ENCODE data around the gene CABP2. TPM values are rescaled to one million over a fixed set of nuclear protein-coding genes. Genes with fewer than 3 reads are reported as not detected.

Gene CABP2
- total RNA-seq, 1 experiment from 2014 or later: not detected

DNA sequence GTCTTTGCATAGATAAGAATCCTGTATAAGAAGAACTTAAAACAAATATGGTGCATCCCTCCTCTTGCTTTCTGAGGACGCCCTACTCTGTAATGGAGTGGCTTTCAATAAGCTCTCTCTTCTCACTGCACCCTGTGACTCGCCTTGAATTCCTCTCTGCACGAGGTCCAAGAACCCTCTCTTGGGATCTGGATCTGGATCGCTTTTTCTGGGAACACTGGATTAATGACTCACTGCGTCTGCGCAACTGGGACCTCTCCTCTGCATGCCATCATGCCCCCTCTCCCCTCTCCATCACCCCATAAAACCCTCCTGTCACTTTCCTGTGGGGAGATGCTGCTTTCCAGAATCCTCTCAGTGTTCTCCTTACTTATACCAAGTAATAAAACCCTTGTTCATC lies 15.1 kb upstream of the CABP2 start:
- no peak overlapping the region for H2BK5ac ChIP-seq (ENCODE audit: insufficient read length, low read length)
- H4K20me1 ChIP-seq (ENCODE audit: control insufficient read depth, insufficient read depth, insufficient read length): no peaks in the 10 kb centered on the region
- H3K18ac ChIP-seq (ENCODE audit: insufficient read length, low read depth, low read length): no peak overlapping the region
- H4K91ac ChIP-seq (ENCODE audit: insufficient read length, low read depth, low read length): no peak overlapping the region
- H4K8ac ChIP-seq (replicated peaks; ENCODE audit: insufficient read length, low read depth, low read length): no peak overlapping the region
- no CpG with 5 or more reads among the region's 6 CpGs for WGBS (ENCODE audit: extremely low coverage, insufficient read length, low lambda C conversion rate)
- H3K4me1 ChIP-seq (ENCODE audit: insufficient read depth, low read length): no peaks in the 10 kb centered on the region
- Mint-ChIP-seq H3K9me3 (peaks cover 27 to 32% of the 10 kb centered on the region in 2 experiments), H3K27me3 (ENCODE audit: low read depth) (peaks cover 11% of the 10 kb centered on the region), H3K4me1 (peaks cover 4 to 6% of the 10 kb centered on the region in 2 experiments), H3K36me3 (ENCODE audit: insufficient read depth in 1 of 3, low read depth in 3 of 3) (peaks cover 4 to 7% (median 4%) of the 10 kb centered on the region in 3 experiments; a peak in 5 of 7 replicates), H3K27ac (no peak overlapping the region; a peak in 1 of 7 replicates), H3K4me3 (no peak overlapping the region)
- H3K4me2 ChIP-seq (ENCODE audit: insufficient read depth, insufficient read length, low read length): no peak overlapping the region
- TF ChIP-seq, protein P1, sequence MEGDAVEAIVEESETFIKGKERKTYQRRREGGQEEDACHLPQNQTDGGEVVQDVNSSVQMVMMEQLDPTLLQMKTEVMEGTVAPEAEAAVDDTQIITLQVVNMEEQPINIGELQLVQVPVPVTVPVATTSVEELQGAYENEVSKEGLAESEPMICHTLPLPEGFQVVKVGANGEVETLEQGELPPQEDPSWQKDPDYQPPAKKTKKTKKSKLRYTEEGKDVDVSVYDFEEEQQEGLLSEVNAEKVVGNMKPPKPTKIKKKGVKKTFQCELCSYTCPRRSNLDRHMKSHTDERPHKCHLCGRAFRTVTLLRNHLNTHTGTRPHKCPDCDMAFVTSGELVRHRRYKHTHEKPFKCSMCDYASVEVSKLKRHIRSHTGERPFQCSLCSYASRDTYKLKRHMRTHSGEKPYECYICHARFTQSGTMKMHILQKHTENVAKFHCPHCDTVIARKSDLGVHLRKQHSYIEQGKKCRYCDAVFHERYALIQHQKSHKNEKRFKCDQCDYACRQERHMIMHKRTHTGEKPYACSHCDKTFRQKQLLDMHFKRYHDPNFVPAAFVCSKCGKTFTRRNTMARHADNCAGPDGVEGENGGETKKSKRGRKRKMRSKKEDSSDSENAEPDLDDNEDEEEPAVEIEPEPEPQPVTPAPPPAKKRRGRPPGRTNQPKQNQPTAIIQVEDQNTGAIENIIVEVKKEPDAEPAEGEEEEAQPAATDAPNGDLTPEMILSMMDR (conservative IDR thresholded peaks at IDR 0.05): no peak
- H3K9me3 ChIP-seq (ENCODE audit: control insufficient read depth, low read depth, low read length): peaks cover 12% of the 10 kb centered on the region
- H3K14ac ChIP-seq (ENCODE audit: insufficient read depth, low read length): no peak overlapping the region
- H3K23ac ChIP-seq (ENCODE audit: insufficient read length, low read depth, low read length): no peak overlapping the region
- H3T11ph ChIP-seq (ENCODE audit: low read length): no peak overlapping the region
- H2BK15ac ChIP-seq (ENCODE audit: low read depth, low read length): no peak overlapping the region
- H3K23me2 ChIP-seq (ENCODE audit: insufficient read length, low read depth, low read length, poor library complexity, severe bottlenecking): no peaks in the 10 kb centered on the region
- H3K4ac ChIP-seq (ENCODE audit: low read depth, low read length): no peak overlapping the region
- no peak overlapping the region for H2BK120ac ChIP-seq (ENCODE audit: low read depth, low read length, poor library complexity, severe bottlenecking)
- no peak overlapping the region for H3K56ac ChIP-seq (ENCODE audit: insufficient read length, low read depth, low read length)
- no peaks in the 10 kb centered on the region for H3K79me1 ChIP-seq (ENCODE audit: insufficient read depth, low read depth, low read length, poor library complexity, severe bottlenecking)
- H2AK5ac ChIP-seq (ENCODE audit: insufficient read length, low read length): no peak overlapping the region
- H3K27ac ChIP-seq (ENCODE audit: insufficient read length, low read depth, low read length): no peak overlapping the region
- DNase-seq: no peak
- H2AFZ ChIP-seq (ENCODE audit: low read length): no peak overlapping the region
- H3K9ac ChIP-seq (ENCODE audit: extremely low read depth, insufficient read length, low read length): no peak overlapping the region
- H4K5ac ChIP-seq (ENCODE audit: insufficient read length, low read depth, low read length): no peak overlapping the region
- H2BK20ac ChIP-seq (ENCODE audit: low read depth, low read length, poor library complexity, severe bottlenecking): no peak overlapping the region
- no peaks in the 10 kb centered on the region for H3K27me3 ChIP-seq (ENCODE audit: insufficient read depth, low read length)
- no peaks in the 10 kb centered on the region for H3K79me2 ChIP-seq (ENCODE audit: insufficient read depth, low read length)
- H2BK12ac ChIP-seq (ENCODE audit: insufficient read length, low read depth, low read length): no peak overlapping the region
